Endothelial cell of umbilical vein (primary cell): ENCODE results near the gene USP30.

Experiments
- CTCF ChIP-seq, 2 donors: IDR thresholded peaks; 1 replicate in 1 of 2; 2 replicates in 1 of 2; pipeline ENCODE4 v1.5.1; 2011; ENCODE audit warnings: low read length in 2 of 2, mild to moderate bottlenecking in 2 of 2, moderate library complexity in 2 of 2, control low read depth in 1 of 2, inconsistent platforms in 1 of 2, low read depth in 1 of 2; ENCODE audit not compliant: insufficient read depth in 1 of 2; ENCODE audit errors: extremely low read depth in 1 of 2
- GATA2 ChIP-seq: IDR thresholded peaks from 2 replicates; pipeline ENCODE4 v1.7.0; 2011; ENCODE audit warnings: low read depth, mild to moderate bottlenecking, moderate library complexity, mixed read lengths, low read length; ENCODE audit not compliant: insufficient read length, insufficient read depth
- JUN ChIP-seq: IDR thresholded peaks from 2 replicates; pipeline ENCODE4 v1.6.1; 2011; ENCODE audit warnings: borderline replicate concordance, low read depth; ENCODE audit not compliant: insufficient read length, insufficient read depth
- MAX ChIP-seq: IDR thresholded peaks from 2 replicates; pipeline ENCODE4 v1.6.1; 2011; ENCODE audit not compliant: insufficient read depth, insufficient read length
- POLR2A ChIP-seq: IDR thresholded peaks from 2 replicates; pipeline ENCODE4 v1.6.1; 2012; ENCODE audit warnings: low read depth, mild to moderate bottlenecking, control low read depth, low read length
- POLR2AphosphoS5 ChIP-seq: IDR thresholded peaks from 2 replicates; pipeline ENCODE4 v1.6.1; 2012; ENCODE audit warnings: low read depth, mild to moderate bottlenecking, control low read depth, low read length, moderate library complexity; ENCODE audit not compliant: insufficient read depth

GRCh38 chr12:109097435-109098182 lies 45.2 kb downstream of the USP30 start, which contains the start of gene UNG:
- TF ChIP-seq CTCF (IDR thresholded peaks at IDR 0.05; ENCODE audit: extremely low read depth in 1 of 2, insufficient read depth in 1 of 2, low read depth in 1 of 2, low read length in 2 of 2) (no peak), GATA2 (no peak), POLR2AphosphoS5 (no peak), POLR2A (no peak), MAX (peak; percentile 85), JUN (no peak)
